Retina (tissue), 1 donor: ENCODE data around the gene AMHR2.
"Not testable (repeated sequence)": the region's sequence is repeated elsewhere in the genome, so short reads cannot be mapped to it uniquely, and the experiment has no call there.

Experiments used
- DNase-seq: peaks from one replicate; pipeline ENCODE4 v3.0.0-alpha.2; 2016

Gene AMHR2

DNA sequence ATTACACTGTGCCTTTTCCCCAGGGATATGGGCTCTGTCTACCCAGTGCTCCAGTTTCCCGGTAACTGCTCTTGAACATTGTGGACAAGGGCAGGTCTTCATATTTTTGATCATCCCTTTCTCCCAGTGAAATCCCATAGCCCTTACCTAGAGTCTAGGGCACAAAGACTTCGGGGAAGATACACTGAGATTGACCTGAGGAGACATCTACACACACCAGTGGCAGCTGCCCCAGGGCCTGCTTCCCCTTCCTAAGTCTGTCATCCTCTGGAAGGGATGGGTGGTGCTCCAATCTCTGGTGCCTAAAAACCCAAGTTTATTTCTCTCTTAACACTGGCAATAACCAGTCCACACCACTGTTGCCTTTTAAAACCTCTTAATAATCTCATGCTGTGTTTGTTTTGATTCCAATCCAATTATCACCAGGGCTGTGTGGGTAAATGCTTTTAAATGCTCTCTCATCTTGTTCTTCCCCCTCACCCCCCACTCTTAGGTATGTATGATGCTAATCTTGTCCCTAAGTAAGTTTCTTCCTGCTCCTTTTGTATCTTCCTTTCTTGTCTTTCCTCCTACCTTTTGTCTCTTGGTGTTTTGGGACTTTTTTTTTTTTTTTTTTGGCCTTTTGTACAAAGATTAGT, 7.8 kb upstream of the AMHR2 start:
- not testable (repeated sequence) for DNase-seq

DNA sequence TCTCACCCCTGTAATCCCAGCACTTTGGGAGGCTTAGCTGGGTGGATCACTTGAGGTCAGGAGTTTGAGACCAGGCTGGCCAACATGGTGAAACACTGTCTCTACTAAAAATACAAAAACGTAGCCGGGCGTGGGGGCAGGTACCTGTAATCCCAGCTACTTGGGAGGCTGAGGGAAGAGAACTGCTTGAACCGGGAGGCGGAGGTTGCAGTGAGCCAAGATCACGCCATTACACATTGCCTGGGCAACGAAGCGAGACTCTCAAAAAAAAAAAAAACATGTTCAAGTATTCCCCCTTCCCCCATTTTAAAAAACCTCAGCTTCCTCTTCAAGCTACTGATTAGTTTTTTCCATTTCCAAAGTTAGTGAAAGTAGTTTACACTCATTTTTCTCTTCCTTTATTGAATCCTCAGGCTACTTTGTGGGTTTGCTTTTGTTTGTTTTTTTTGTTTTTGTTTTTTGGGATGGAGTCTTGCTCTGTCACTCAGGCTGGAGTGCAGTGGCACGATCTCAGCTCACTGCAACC, 6.3 kb upstream of the AMHR2 start:
- DNase-seq: not testable (repeated sequence)

DNA sequence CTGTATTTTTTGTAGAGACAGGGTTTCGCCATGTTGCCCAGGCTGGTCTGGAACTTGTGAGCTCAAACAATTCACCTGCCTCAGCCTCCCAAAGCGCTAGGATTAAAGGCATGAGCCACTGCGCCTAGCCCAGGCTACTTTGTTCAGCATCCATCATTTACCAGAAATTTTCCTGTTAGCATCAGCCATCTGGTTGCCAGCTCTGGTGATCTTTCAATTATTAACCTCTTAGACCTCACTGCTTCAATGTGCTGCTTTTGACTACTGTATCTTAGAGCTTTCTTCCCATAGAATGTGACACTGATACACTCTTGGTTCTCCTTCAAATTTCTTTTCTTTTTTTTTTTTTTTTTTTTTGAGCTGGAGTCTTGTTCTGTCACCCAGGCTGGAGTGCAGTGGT, 5.4 kb upstream of the AMHR2 start:
- no peak for DNase-seq

DNA sequence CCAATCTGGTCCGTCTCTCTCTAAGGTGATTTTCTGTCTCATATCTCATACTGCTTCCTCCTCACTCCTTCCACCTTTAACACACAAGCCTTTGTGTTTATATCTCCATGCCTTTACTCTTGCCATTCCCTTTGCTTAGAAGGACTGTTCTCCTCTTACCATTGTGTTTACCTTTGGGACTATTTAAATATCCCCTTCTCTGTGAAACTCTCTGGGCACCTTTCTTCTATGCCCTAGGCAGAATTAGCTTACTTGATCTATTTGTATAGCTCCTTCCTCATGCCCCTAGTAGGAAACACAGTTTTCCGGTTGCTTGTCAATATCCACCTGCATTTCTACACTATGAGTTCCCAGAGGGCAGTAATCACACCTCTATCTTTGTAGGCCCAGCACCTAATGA, 3.9 kb upstream of the AMHR2 start:
- no peak for DNase-seq

GRCh38 chr12:53422247-53422646, 1.4 kb upstream of the AMHR2 start:
- not testable (repeated sequence) for DNase-seq

DNA sequence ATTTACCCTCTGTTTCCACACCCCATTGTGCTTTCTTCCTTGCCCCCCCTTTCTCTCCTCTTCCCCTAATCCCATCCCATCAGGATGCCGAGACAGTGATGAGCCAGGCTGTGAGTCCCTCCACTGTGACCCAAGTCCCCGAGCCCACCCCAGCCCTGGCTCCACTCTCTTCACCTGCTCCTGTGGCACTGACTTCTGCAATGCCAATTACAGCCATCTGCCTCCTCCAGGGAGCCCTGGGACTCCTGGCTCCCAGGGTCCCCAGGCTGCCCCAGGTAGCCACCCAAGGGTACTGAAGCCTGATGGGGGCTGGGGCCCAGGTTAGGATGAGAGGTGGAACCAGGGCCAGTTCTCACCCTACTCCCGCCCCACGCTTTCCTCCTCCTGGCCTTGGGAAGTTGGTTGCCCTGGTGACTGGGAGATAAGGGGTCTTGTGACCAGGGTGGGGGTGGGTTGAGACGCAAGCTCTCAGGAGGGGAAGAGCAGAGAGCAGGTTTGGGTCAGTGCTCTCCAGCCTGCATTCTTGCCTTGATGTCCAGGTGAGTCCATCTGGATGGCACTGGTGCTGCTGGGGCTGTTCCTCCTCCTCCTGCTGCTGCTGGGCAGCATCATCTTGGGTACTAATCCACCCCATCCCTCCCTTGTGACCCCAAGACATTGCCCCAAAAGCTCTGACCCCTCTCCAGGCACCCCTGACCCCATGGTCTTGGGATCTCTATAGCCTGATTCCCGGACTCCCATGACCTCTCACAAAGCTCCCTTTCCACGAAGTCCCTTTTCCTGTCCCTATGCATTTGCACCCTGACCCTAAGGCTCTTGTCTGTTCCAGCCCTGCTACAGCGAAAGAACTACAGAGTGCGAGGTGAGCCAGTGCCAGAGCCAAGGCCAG, 1.2 kb downstream of the AMHR2 start:
- DNase-seq: no peak

GRCh38 chr12:53425515-53426150, 2.0 kb downstream of the AMHR2 start:
- no peak for DNase-seq

- no peak for DNase-seq
Measured at GRCh38 chr12:53427905-53428594, 4.4 kb downstream of the AMHR2 start.

DNA sequence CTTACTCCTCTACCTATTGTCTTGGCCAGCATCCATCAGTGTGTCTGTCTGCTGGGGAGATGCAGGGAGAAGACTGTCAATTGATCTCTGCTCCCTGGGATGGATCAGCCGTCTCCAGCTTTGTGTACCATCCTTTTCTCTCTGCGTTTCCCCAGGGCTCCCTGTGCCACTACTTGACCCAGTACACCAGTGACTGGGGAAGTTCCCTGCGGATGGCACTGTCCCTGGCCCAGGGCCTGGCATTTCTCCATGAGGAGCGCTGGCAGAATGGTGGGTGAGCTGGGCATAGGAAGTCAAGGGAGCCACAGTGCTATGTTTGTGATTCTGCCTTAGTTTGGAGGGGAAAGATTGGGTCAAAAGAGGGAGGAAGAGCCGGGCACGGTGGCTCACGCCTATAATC, 5.1 kb downstream of the AMHR2 start:
- DNase-seq: no peak

DNA sequence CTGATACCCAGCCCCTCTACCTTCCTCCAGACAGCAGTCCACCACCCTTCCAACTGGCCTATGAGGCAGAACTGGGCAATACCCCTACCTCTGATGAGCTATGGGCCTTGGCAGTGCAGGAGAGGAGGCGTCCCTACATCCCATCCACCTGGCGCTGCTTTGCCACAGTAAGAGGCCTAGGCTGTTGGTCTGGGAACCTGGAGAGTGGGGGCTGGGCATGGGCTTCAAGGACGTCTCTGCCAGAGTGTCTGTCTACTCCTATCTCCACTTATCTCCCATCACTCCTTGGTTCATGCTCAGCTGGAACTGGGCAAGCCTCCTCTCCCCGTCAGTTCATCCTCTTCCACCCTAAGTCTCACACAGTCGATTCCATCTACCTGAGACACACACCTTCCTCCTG, 6.5 kb downstream of the AMHR2 start:
- no peak for DNase-seq

- no peak for DNase-seq
Measured at GRCh38 chr12:53431187-53431586, 7.5 kb downstream of the AMHR2 start.

GRCh38 chr12:53435326-53435725, 11.7 kb downstream of the AMHR2 start:
- not testable (repeated sequence) for DNase-seq

DNA sequence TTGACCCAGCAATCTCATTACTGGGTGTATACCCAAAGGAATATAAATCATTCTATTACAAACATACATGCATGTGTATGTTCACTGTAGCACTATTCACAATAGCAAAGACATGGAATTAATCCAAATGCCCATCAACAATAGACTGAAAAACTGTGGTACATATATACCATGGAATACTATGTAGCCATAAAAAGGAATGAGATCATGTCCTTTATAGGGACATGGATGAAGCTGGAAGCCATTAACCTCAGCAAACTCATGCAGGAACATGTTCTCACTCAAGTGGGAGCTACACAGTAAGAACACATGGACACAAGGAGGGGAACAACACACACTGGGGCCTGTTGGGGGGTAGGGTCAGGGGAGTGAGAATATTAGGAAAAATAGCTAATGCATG, 15.9 kb downstream of the AMHR2 start:
- DNase-seq: not testable (repeated sequence)

DNA sequence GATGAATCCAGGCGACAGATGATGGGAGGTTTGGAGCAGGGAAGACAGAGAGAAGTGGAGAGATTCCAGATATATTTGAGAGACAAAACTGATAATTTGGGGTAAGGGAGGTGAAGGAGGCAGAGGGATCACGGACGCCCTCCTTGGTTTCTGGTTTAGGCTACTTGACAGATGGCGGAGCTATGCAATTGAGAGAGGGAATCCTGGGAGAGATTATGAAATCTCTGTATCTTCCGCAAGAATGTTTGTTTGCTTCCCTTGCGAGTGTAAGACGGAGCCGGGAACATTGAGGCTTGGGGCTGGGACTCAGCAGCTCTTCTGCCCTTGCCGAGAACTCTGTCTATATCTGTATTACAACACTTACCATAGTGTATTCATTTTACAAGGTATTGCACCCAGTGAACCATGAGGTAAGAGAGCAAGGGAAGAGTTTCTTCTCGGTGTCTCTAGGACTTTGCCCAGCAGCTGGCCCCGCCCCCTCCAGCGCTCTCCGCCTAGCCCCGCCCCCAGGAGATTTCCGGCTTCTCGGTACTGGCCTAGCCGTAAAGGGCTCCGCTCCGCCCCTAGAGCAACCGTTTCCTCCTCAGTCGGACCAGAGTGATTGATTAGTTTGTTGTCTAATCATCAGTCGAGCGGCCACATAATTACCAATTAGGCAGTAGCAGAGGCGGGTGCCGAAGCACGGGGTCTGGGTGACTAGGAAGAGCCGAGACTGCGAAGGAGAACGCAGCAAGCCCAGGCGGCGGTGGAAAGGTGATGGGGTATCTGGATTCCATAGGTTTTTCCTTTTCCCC, 17.6 kb downstream of the AMHR2 start, which contains the start of gene PRR13:
TSS of gene PRR13 (plus strand) at position 695 of the 794 bp plus-strand sequence. CDS start 981 bp downstream, outside the sequence.
- DNase-seq: peak; percentile 91

- no peak for DNase-seq
Measured at GRCh38 chr12:53443955-53444354, 20.3 kb downstream of the AMHR2 start.

- not testable (repeated sequence) for DNase-seq
Measured at GRCh38 chr12:53444593-53445325, 21.1 kb downstream of the AMHR2 start.

- DNase-seq: no peak
Measured at GRCh38 chr12:53450936-53451335, 27.3 kb downstream of the AMHR2 start.

- DNase-seq: peak; percentile 96
Measured at GRCh38 chr12:53451661-53452158, 28.1 kb downstream of the AMHR2 start, which contains the start of gene PCBP2. Gene PCBP2, plus strand, starts transcription at chr12:53452102. Its CDS starts 2,699 bp downstream, at chr12:53454801.

DNA sequence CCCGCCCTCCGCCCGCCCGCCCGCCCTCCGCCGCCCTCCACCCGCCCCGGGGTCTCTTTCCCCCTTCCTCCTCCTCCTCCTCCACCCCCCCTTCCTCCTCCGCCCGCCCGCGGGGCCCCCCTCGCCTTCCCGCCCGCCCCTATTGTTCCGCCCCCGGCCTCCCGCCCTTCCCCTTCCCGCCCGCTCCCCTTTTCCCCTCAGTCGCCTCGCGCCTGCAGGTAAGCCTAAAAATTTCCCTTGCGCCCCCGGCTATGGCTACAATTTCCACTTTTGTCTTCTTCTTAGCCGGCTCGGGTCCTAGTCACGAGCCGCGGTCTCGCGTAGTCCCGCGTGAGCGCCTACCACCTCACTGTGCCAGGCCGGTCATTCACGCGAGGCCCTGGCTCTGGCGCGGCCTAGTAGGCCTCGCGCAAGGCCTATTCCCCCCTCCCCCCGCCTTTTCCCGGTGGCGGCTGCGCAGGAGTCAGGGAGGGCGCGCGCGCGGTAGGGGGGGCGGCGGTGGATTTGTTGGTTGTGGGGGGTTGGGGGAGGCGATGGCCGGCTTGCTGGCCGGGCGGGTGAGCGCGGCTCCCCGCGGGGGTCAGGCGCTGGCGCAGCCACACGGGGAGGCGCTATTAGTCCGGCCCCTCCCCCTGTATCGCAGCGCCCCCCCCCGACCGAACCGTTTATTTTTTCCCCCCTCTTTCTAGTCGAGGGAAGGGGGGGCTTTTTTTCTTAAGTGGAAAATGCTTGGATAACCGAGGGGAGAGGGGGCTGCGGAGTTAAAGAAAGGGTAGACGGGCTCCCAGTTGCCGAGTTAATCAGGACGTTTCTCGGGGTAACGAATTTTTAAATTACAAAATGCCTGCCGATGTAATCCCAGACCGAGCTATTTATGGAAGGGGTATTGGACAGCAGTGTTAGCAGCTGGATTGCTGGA, 28.8 kb downstream of the AMHR2 start:
- DNase-seq: peak; percentile 89
